GM19372 (cell line): ENCODE results near the gene SLIT3.

ENCODE experiments used
- ATAC-seq: cut with Tn5 transposase; IDR thresholded peaks from one replicate; pipeline ENCODE4 v1.9.1; 2021; ENCODE audit warnings: mild to moderate bottlenecking, low read depth, moderate library complexity; ENCODE audit not compliant: unreplicated experiment

Gene SLIT3

GRCh38 chr5:169050146-169050571, 250.8 kb downstream of the SLIT3 start:
- no peak for ATAC-seq

GRCh38 chr5:169049712-169050111, 251.2 kb downstream of the SLIT3 start:
- no peak for ATAC-seq

GRCh38 chr5:169048181-169049125, 252.5 kb downstream of the SLIT3 start:
- no peak for ATAC-seq

- ATAC-seq: no peak
Observed at GRCh38 chr5:169044962-169045361, 256.0 kb downstream of the SLIT3 start.

GRCh38 chr5:169041180-169041579, 259.8 kb downstream of the SLIT3 start:
- no peak for ATAC-seq

GRCh38 chr5:169039592-169039991, 261.3 kb downstream of the SLIT3 start:
- ATAC-seq: no peak

- ATAC-seq: no peak
Observed at GRCh38 chr5:169037466-169037865, 263.5 kb downstream of the SLIT3 start.

- no peak for ATAC-seq
Observed at GRCh38 chr5:169036079-169036805, 264.7 kb downstream of the SLIT3 start.

- no peak for ATAC-seq
Observed at GRCh38 chr5:169029661-169030274, 271.2 kb downstream of the SLIT3 start.

- ATAC-seq: no peak
Observed at GRCh38 chr5:169029037-169029436, 271.9 kb downstream of the SLIT3 start.

- no peak for ATAC-seq
Observed at GRCh38 chr5:169027501-169028061, 273.4 kb downstream of the SLIT3 start.

GRCh38 chr5:169025491-169025890, 275.4 kb downstream of the SLIT3 start:
- no peak for ATAC-seq

- no peak for ATAC-seq
Observed at GRCh38 chr5:169024421-169024820, 276.5 kb downstream of the SLIT3 start.

GRCh38 chr5:169022718-169023117, 278.2 kb downstream of the SLIT3 start:
- ATAC-seq: no peak

- ATAC-seq: no peak
Observed at GRCh38 chr5:169020102-169020501, 280.8 kb downstream of the SLIT3 start.

- no peak for ATAC-seq
Observed at GRCh38 chr5:169018925-169019324, 282.0 kb downstream of the SLIT3 start.

GRCh38 chr5:169015991-169016390, 284.9 kb downstream of the SLIT3 start:
- no peak for ATAC-seq

- no peak for ATAC-seq
Observed at GRCh38 chr5:169013846-169014245, 287.1 kb downstream of the SLIT3 start.

GRCh38 chr5:169013208-169013728, 287.7 kb downstream of the SLIT3 start:
- ATAC-seq: no peak

- no peak for ATAC-seq
Observed at GRCh38 chr5:169012450-169012849, 288.5 kb downstream of the SLIT3 start.

GRCh38 chr5:169011451-169011850, 289.5 kb downstream of the SLIT3 start:
- ATAC-seq: no peak
